GM21786 (cell line): ENCODE data around the gene IL34.

Source experiments
- ATAC-seq: cut with Tn5 transposase; IDR thresholded peaks from one replicate; pipeline ENCODE4 v1.9.1; 2021; ENCODE audit not compliant: unreplicated experiment

IL34 gene

DNA sequence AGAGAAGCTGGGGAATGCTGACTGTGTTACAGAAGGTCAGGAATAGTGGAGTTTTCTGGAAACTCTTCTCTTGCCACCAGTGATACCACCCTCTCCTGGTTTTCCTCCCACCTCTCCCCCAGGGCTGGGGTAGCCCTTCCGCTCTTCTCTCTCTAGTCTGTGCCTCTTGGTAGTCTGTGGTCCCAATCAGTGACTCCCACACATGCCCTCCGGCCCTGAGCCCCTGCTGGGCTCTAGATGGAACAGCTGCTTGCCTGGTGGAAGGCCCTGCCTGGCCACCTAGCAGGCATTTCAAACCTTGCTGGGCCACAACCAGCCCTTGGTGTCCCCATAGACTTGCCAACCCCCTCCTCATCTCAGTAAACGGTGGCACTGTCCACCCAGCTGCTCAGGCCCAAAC is 54.7 kb downstream of the IL34 start:
- no peak for ATAC-seq

GRCh38 chr16:70701596-70701995 is 55.2 kb downstream of the IL34 start:
- no peak for ATAC-seq

- no peak for ATAC-seq
Observed at GRCh38 chr16:70701998-70702397, 55.6 kb downstream of the IL34 start.

- no peak for ATAC-seq
Observed at GRCh38 chr16:70702624-70703023, 56.3 kb downstream of the IL34 start.

GRCh38 chr16:70703041-70703834 is 56.9 kb downstream of the IL34 start:
- ATAC-seq: no peak

GRCh38 chr16:70703835-70704381 is 57.5 kb downstream of the IL34 start:
- no peak for ATAC-seq

GRCh38 chr16:70704586-70704985 is 58.2 kb downstream of the IL34 start:
- no peak for ATAC-seq

- ATAC-seq: no peak
Observed at GRCh38 chr16:70705056-70705455, 58.7 kb downstream of the IL34 start.

GRCh38 chr16:70706948-70707465 is 60.6 kb downstream of the IL34 start:
- ATAC-seq: no peak

DNA sequence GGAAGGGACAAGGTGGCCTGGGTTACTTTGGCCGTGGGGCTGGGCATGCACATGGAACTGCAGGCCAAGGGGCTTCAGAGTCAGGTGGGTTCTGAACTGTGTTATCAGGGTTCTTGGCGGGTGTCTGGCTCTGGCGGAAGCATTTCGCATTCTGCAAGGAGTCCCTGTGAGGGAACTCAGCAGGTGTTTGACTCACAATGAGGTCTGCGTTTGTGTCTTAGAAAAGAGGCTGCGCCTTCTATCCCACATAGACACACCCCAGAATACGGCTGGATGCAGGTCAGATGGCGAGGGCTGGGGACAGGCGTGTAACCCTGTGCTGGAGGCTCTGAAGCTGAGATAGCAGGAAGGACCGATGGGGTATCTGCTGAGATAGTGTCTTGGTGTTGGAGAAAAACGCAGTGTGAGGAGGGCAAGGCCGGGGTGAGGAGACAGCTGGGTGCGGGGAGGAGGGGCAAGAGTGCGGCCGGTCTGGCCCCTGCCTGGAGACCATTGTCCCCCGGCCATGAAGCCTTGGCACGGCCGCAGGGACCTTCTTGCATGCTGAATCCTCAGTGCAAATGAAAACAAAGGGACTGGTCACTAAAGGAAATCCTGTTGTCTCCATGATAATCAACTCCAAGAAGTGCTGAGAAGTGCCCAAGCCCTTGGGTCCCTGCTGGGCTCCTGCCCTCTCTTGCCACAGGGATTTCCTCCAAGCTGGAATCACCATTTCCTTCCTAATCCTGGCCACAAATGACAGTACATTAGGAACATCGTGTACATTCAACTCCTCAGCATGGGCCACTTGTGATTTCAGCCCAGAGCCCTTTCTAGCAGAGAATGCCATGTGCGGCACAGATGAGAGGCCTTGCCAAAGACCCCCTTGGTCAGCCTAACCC is 62.2 kb downstream of the IL34 start:
- ATAC-seq: no peak

GRCh38 chr16:70709457-70709856 is 63.1 kb downstream of the IL34 start:
- ATAC-seq: no peak

DNA sequence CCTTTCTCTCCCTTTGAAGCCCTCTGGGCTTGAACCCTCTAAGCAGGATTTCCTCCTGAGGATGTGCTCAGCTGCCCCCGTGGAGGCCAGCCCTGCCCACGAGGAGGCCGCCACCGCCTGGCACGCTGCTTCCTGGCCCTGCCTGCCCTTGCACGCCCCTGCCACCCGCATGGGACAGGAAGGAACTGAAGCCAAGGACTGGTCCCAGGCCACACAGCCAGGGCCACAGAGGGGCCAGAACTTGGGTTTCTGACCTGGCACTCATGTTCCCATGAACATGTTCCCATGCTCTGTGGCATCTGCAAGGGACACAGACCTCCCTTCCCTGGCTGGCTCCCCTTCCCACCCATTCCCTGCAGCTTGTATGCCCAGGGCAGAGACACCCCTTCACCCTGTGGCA is 63.6 kb downstream of the IL34 start:
- no peak for ATAC-seq
